GM12878 (cell line): ENCODE data around the gene PARP1. TPM values are rescaled to one million over a fixed set of nuclear protein-coding genes. Genes with fewer than 3 reads are reported as not detected.

ENCODE experiments used
- ATAC-seq: fragments of 200-7000 bp; cut with Tn5 transposase; 3 replicates; pipeline ENCODE4 v1.9.1; 2020; ENCODE audit warnings: mild to moderate bottlenecking, moderate library complexity
- BruUV-seq: library from RNA; stranded (reverse); fragments of 400-500 nt; replicated peaks from 2 replicates; lab custom pipeline; 2021; lab: Mats Ljungman, UMichigan
- CTCF ChIA-PET: fragments of 300-600 bp; sonication (Branson Sonifier 250); formaldehyde crosslinking; extraction: SDS; loops from one replicate; lab custom pipeline; 2021; ENCODE audit warnings: inconsistent platforms; lab: Yijun Ruan, JAX
- POLR2A ChIA-PET: fragments of 350-600 bp; formaldehyde crosslinking; extraction: SDS; loops from one replicate; lab custom pipeline; 2021; ENCODE audit warnings: inconsistent platforms; lab: Charles Lee
- RAD21 ChIA-PET: fragments of 300-600 bp; sonication (Branson Sonifier 250); formaldehyde crosslinking; loops from one replicate; lab custom pipeline; 2023; ENCODE audit warnings: antibody characterized with exemption; ENCODE audit not compliant: unreplicated experiment; lab: Charles Lee
- SMC1A ChIA-PET: fragments of 300-600 bp; sonication (Branson Sonifier 250); formaldehyde crosslinking; loops from one replicate; lab custom pipeline; 2023; ENCODE audit not compliant: unreplicated experiment, uncharacterized antibody; lab: Charles Lee
- DNase-seq: peaks from one replicate; pipeline ENCODE4 v3.0.0-alpha.2; 2011; ENCODE audit warnings: low read depth, low spot score
- FAIRE-seq: peaks from 3 replicates; lab custom pipeline; 2011; peaks lifted over from hg19 to GRCh38; lab: Jason Lieb, UNC
- H2AFZ ChIP-seq: 2 replicates; pipeline ENCODE4 v1.6.0; 2011; ENCODE audit warnings: low read depth, low read length, control low read depth; ENCODE audit not compliant: control insufficient read depth
- H3K27ac ChIP-seq: 2 replicates; pipeline ENCODE4 v1.5.1; 2011; ENCODE audit warnings: control low read depth; ENCODE audit not compliant: control insufficient read depth, insufficient read depth
- H3K27me3 ChIP-seq, 2 experiments: replicated peaks in 1 of 2; 2 replicates each; pipeline versions ENCODE4 v1.6.0 to v1.6.1; 2011; ENCODE audit warnings: low read length in 1 of 2; ENCODE audit not compliant: control insufficient read depth in 2 of 2, insufficient read depth in 2 of 2
- H3K36me3 ChIP-seq, 2 experiments: 2 replicates each; pipeline ENCODE4 v1.5.1; 2011; ENCODE audit warnings: low read length in 1 of 2; ENCODE audit not compliant: control insufficient read depth in 2 of 2, insufficient read depth in 2 of 2
- H3K4me1 ChIP-seq: 2 replicates; pipeline ENCODE4 v1.6.1; 2011; ENCODE audit warnings: mild to moderate bottlenecking, low read length, moderate library complexity, mixed read lengths; ENCODE audit not compliant: control insufficient read depth, insufficient read depth
- H3K4me2 ChIP-seq: 2 replicates; pipeline ENCODE4 v1.6.0; 2011; ENCODE audit warnings: control low read depth; ENCODE audit not compliant: control insufficient read depth, insufficient read depth
- H3K4me3 ChIP-seq: fragments of 200-600 bp; sonication (generic); 2 replicates; pipeline ENCODE4 v1.5.1; 2016
- H3K79me2 ChIP-seq: 2 replicates; pipeline ENCODE4 v1.6.0; 2011; ENCODE audit warnings: low read length; ENCODE audit not compliant: control insufficient read depth, insufficient read depth
- H3K9ac ChIP-seq: 2 replicates; pipeline ENCODE4 v1.8.0; 2011; ENCODE audit warnings: low read length, control low read depth, mixed read lengths; ENCODE audit not compliant: control insufficient read depth, insufficient read depth
- H3K9me3 ChIP-seq: replicated peaks from 3 replicates; pipeline ENCODE4 v1.5.1; 2011; ENCODE audit warnings: mild to moderate bottlenecking, low read length; ENCODE audit not compliant: control insufficient read depth, insufficient read depth
- H4K20me1 ChIP-seq: 2 replicates; pipeline ENCODE4 v1.6.0; 2011; ENCODE audit not compliant: control insufficient read depth, insufficient read depth
- ATF2 ChIP-seq: IDR thresholded peaks from 2 replicates; pipeline ENCODE4 v1.6.1; 2012; ENCODE audit warnings: low read length, inconsistent platforms
- BCLAF1 ChIP-seq: fragments of 450-650 bp; IDR thresholded peaks from 2 replicates; pipeline ENCODE4 v1.6.1; 2017; ENCODE audit warnings: antibody characterized with exemption, mild to moderate bottlenecking, moderate library complexity
- BHLHE40 ChIP-seq, 2 experiments: fragments of 450-650 bp in 1 of 2; IDR thresholded peaks; 2 replicates each; pipeline ENCODE4 v1.6.1; 2011 to 2017; ENCODE audit warnings: low read depth in 2 of 2, borderline replicate concordance in 1 of 2, improper control_type of control experiment in 1 of 2, low read length in 1 of 2, mild to moderate bottlenecking in 1 of 2
- BMI1 ChIP-seq: fragments of 450-650 bp; IDR thresholded peaks from 2 replicates; pipeline ENCODE4 v1.6.1; 2016; ENCODE audit warnings: mild to moderate bottlenecking, moderate library complexity, borderline replicate concordance
- CHD1 ChIP-seq: IDR thresholded peaks from 2 replicates; pipeline ENCODE4 v1.6.1; 2012; ENCODE audit warnings: low read depth, low read length, improper control_type of control experiment
- FOS ChIP-seq: IDR thresholded peaks from 3 replicates; pipeline ENCODE4 v1.6.1; 2011; ENCODE audit warnings: borderline replicate concordance; ENCODE audit not compliant: insufficient read length; ENCODE audit errors: extremely low read depth
- HDGF ChIP-seq: fragments of 450-650 bp; IDR thresholded peaks from 2 replicates; pipeline ENCODE4 v1.6.1; 2016; ENCODE audit warnings: antibody characterized with exemption
- HSF1 ChIP-seq: fragments of 150-350 bp; IDR thresholded peaks from 2 replicates; pipeline ENCODE4 v1.6.1; 2014; ENCODE audit warnings: mild to moderate bottlenecking, low read depth, low read length
- IKZF1 ChIP-seq: fragments of 450-650 bp; conservative IDR thresholded peaks from 2 replicates; pipeline ENCODE4 v1.6.1; 2017; ENCODE audit warnings: antibody characterized with exemption, mild to moderate bottlenecking
- IRF4 ChIP-seq: IDR thresholded peaks from 2 replicates; pipeline ENCODE4 v1.6.1; 2011; ENCODE audit warnings: low read depth, low read length
- NBN ChIP-seq: fragments of 450-650 bp; IDR thresholded peaks from 2 replicates; pipeline ENCODE4 v1.6.1; 2016
- NR2F1 ChIP-seq: fragments of 450-650 bp; conservative IDR thresholded peaks from 2 replicates; pipeline ENCODE4 v1.6.1; 2017; ENCODE audit warnings: mild to moderate bottlenecking
- PAX8 ChIP-seq: fragments of 450-650 bp; IDR thresholded peaks from 2 replicates; pipeline ENCODE4 v1.6.1; 2017; ENCODE audit warnings: mild to moderate bottlenecking, moderate library complexity
- POLR2AphosphoS5 ChIP-seq: IDR thresholded peaks from 2 replicates; pipeline ENCODE4 v1.6.1; 2011; ENCODE audit warnings: mild to moderate bottlenecking, low read length, inconsistent platforms
- POU2F2 ChIP-seq: IDR thresholded peaks from 3 replicates; pipeline ENCODE4 v1.6.1; 2011; ENCODE audit warnings: low read depth, mild to moderate bottlenecking, low read length, borderline replicate concordance
- RAD21 ChIP-seq: IDR thresholded peaks from 2 replicates; pipeline ENCODE4 v1.6.1; 2011; ENCODE audit warnings: mild to moderate bottlenecking, low read depth, low read length, moderate library complexity; ENCODE audit not compliant: insufficient read depth
- TCF7 ChIP-seq: IDR thresholded peaks from 2 replicates; pipeline ENCODE4 v1.6.1; 2014; ENCODE audit warnings: antibody characterized with exemption, borderline replicate concordance
- USF1 ChIP-seq: IDR thresholded peaks from 2 replicates; pipeline ENCODE4 v1.6.1; 2011; ENCODE audit warnings: borderline replicate concordance, low read depth, mild to moderate bottlenecking, moderate library complexity, mixed read lengths, low read length; ENCODE audit not compliant: insufficient read depth; ENCODE audit errors: extremely low read length
- ZNF274 ChIP-seq: IDR thresholded peaks from one replicate; pipeline ENCODE4 v1.8.0; 2011; ENCODE audit not compliant: insufficient read length, insufficient read depth
- WGBS: methylation state at CpG from one replicate; pipeline ENCODE4 v1.1.6; 2016; ENCODE audit warnings: low lambda C conversion rate; ENCODE audit not compliant: insufficient replicate concordance, insufficient coverage; ENCODE audit errors: missing lambda C conversion rate; 5-methylcytosine and 5-hydroxymethylcytosine counted together
- in situ Hi-C: fragments of 300-500 bp; cut with MboI; formaldehyde crosslinking; loops from 9 replicates; pipeline ENCODE4 v1.14.3; 2018; ENCODE audit warnings: mixed read lengths
- intact Hi-C: fragments of 100-400 bp; cut with micrococcal nuclease; formaldehyde crosslinking; loops from one replicate; pipeline ENCODE4 v1.14.2; 2022; ENCODE audit not compliant: unreplicated experiment
- polyA plus RNA-seq, 11 experiments: library from polyadenylated mRNA; depleted of rRNA in 4 of 11; unstranded in 6 of 11; stranded (reverse) in 5 of 11; fragments of >200 nt; fragmentation: Nextera tagmentation in 4 of 11; fragmentation: Illumina TruSeq in 1 of 11; extraction: Ambion mirVana in 4 of 11; extraction: Trizol in 1 of 11; gene quantifications; 1 replicate in 1 of 11; 2 replicates in 10 of 11; pipeline versions ENCODE4 v1.2.1 to v1.2.3, GENCODE V29; 2011 to 2016; ENCODE audit warnings: inconsistent platforms in 2 of 11, missing spikeins in 2 of 11, low read depth in 1 of 11
- total RNA-seq, 4 experiments: library from RNA; depleted of rRNA in 3 of 4; stranded (reverse); fragments of >200 nt in 3 of 4; fragmentation: Illumina TruSeq in 1 of 4; extraction: Trizol in 1 of 4; gene quantifications; 2 replicates each; pipeline versions ENCODE4 v1.2.1 to v1.2.3, GENCODE V29; 2013 to 2021

The PARP1 gene
- total and polyA plus RNA-seq, 10 of the 15 experiments (the other 5 are each of a cell fraction or from before 2014, with no cell fraction given), result 113 to 287 (median 265) TPM

GRCh38 chr1:226453015-226453704 is 45.3 kb upstream of the PARP1 start:
- no peak for FAIRE-seq
- intact Hi-C loops (no loop called here), in situ Hi-C loops (no loop called here)
- Histone ChIP-seq H3K27ac (no peak overlapping the region), H3K9me3 (no peaks in the 10 kb centered on the region), H3K4me2 (no peak overlapping the region), H3K36me3 (no peaks in the 10 kb centered on the region), H2AFZ (no peak overlapping the region), H3K4me1 (no peaks in the 10 kb centered on the region), H4K20me1 (no peaks in the 10 kb centered on the region), H3K4me3 (no peak overlapping the region), H3K9ac (no peak overlapping the region), H3K27me3 (no peaks in the 10 kb centered on the region), H3K79me2 (no peaks in the 10 kb centered on the region)
- WGBS, result 55% methylated on average over 7 of the region's 7 CpGs
- no TSS peak for BruUV-seq
- CTCF ChIA-PET, result no interaction called here
- ATAC-seq, result no peak
- no peak for DNase-seq
- RAD21 ChIA-PET, result no interaction called here
- POLR2A ChIA-PET, result no interaction called here
- SMC1A ChIA-PET, result no interaction called here
- no peak for TF ChIP-seq BHLHE40 (IDR thresholded peaks at IDR 0.05; ENCODE audit: borderline replicate concordance in 1 of 2, low read depth in 2 of 2, low read length in 1 of 2)
- TF ChIP-seq PAX8, result no peak
- no peak for TF ChIP-seq BCLAF1
- no peak for TF ChIP-seq IKZF1
- no peak for TF ChIP-seq CHD1
- TF ChIP-seq TCF7, result no peak
- TF ChIP-seq NR2F1, result no peak
- TF ChIP-seq USF1, result no peak
- TF ChIP-seq FOS, result no peak
- TF ChIP-seq RAD21, result no peak
- TF ChIP-seq ATF2, result no peak
- TF ChIP-seq NBN, result no peak
- TF ChIP-seq HSF1, result no peak
- no peak for TF ChIP-seq POU2F2
- TF ChIP-seq POLR2AphosphoS5, result no peak
- TF ChIP-seq HDGF, result no peak
- TF ChIP-seq BMI1, result no peak
- no peak for TF ChIP-seq IRF4
- TF ChIP-seq ZNF274, result no peak
